Measurements from ENCODE around the gene KCNE3. TPM values are rescaled to one million over a fixed set of nuclear protein-coding genes. Genes with fewer than 3 reads are reported as not detected.

The KCNE3 gene
- total and polyA plus RNA-seq, 2 of the 13 experiments (the other 11 are each of a cell fraction or from before 2014, with no cell fraction given): 0.33 to 2.2 TPM

- CTCF ChIA-PET (ENCODE audit: low intra/inter-chr PET ratio, low total read pairs): no interaction called here
- no peak for ATAC-seq
- TF ChIP-seq ZNF772 (CRISPR knock-in tag; IDR thresholded peaks at IDR 0.05) (no peak), ZFP36L1 (CRISPR knock-in tag; IDR thresholded peaks at IDR 0.05) (no peak), ZBTB20 (CRISPR knock-in tag; IDR thresholded peaks at IDR 0.05; ENCODE audit: borderline replicate concordance, low read depth) (no peak), ZNF609 (CRISPR knock-in tag; IDR thresholded peaks at IDR 0.05; ENCODE audit: borderline replicate concordance) (no peak), ZFP41 (CRISPR knock-in tag; IDR thresholded peaks at IDR 0.05; ENCODE audit: borderline replicate concordance) (no peak), ZNF546 (CRISPR knock-in tag; conservative IDR thresholded peaks at IDR 0.05) (no peak), ZNF557 (CRISPR knock-in tag; IDR thresholded peaks at IDR 0.05) (no peak)
- TF ChIP-seq, protein P1, sequence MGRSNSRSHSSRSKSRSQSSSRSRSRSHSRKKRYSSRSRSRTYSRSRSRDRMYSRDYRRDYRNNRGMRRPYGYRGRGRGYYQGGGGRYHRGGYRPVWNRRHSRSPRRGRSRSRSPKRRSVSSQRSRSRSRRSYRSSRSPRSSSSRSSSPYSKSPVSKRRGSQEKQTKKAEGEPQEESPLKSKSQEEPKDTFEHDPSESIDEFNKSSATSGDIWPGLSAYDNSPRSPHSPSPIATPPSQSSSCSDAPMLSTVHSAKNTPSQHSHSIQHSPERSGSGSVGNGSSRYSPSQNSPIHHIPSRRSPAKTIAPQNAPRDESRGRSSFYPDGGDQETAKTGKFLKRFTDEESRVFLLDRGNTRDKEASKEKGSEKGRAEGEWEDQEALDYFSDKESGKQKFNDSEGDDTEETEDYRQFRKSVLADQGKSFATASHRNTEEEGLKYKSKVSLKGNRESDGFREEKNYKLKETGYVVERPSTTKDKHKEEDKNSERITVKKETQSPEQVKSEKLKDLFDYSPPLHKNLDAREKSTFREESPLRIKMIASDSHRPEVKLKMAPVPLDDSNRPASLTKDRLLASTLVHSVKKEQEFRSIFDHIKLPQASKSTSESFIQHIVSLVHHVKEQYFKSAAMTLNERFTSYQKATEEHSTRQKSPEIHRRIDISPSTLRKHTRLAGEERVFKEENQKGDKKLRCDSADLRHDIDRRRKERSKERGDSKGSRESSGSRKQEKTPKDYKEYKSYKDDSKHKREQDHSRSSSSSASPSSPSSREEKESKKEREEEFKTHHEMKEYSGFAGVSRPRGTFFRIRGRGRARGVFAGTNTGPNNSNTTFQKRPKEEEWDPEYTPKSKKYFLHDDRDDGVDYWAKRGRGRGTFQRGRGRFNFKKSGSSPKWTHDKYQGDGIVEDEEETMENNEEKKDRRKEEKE (IDR thresholded peaks at IDR 0.05): no peak
- TF ChIP-seq, protein P2, sequence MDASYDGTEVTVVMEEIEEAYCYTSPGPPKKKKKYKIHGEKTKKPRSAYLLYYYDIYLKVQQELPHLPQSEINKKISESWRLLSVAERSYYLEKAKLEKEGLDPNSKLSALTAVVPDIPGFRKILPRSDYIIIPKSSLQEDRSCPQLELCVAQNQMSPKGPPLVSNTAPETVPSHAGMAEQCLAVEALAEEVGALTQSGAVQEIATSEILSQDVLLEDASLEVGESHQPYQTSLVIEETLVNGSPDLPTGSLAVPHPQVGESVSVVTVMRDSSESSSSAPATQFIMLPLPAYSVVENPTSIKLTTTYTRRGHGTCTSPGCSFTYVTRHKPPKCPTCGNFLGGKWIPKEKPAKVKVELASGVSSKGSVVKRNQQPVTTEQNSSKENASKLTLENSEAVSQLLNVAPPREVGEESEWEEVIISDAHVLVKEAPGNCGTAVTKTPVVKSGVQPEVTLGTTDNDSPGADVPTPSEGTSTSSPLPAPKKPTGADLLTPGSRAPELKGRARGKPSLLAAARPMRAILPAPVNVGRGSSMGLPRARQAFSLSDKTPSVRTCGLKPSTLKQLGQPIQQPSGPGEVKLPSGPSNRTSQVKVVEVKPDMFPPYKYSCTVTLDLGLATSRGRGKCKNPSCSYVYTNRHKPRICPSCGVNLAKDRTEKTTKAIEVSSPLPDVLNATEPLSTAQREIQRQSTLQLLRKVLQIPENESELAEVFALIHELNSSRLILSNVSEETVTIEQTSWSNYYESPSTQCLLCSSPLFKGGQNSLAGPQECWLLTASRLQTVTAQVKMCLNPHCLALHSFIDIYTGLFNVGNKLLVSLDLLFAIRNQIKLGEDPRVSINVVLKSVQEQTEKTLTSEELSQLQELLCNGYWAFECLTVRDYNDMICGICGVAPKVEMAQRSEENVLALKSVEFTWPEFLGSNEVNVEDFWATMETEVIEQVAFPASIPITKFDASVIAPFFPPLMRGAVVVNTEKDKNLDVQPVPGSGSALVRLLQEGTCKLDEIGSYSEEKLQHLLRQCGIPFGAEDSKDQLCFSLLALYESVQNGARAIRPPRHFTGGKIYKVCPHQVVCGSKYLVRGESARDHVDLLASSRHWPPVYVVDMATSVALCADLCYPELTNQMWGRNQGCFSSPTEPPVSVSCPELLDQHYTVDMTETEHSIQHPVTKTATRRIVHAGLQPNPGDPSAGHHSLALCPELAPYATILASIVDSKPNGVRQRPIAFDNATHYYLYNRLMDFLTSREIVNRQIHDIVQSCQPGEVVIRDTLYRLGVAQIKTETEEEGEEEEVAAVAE (CRISPR knock-in tag; IDR thresholded peaks at IDR 0.05; ENCODE audit: borderline replicate concordance): no peak
These were observed 54.5 kb downstream of the KCNE3 start for GRCh38 chr11:74412733-74413359.

More at GRCh38 chr11:74412733-74413359, 54.5 kb downstream of the KCNE3 start:
- H3K4me2 ChIP-seq (ENCODE audit: low read depth, low read length): no peak overlapping the region
- H3K36me3 ChIP-seq (replicated peaks in 1 of 2; ENCODE audit: control insufficient read depth in 1 of 2, insufficient read depth in 2 of 2, low read length in 2 of 2): no peaks in the 10 kb centered on the region
- no peaks in the 10 kb centered on the region for H3K79me2 ChIP-seq (ENCODE audit: insufficient read depth, low read length)
- no peak for DNase-seq (ENCODE audit: low spot score)
- H2AFZ ChIP-seq (ENCODE audit: low read length): no peak overlapping the region
- H3K9me3 ChIP-seq (ENCODE audit: low read length): no peaks in the 10 kb centered on the region
- peaks cover 0 to 3% of the 10 kb centered on the region in 2 experiments; a peak in 2 of 5 replicates for H3K27me3 ChIP-seq (ENCODE audit: control insufficient read depth in 1 of 2, insufficient read depth in 2 of 2, low read length in 2 of 2)
- in situ Hi-C loops (cut with HindIII; ENCODE audit: extremely low pct_ligation_motif_present, low pct_unique_long_range_greater_than_20kb) (no loop called here), intact Hi-C loops (cut with micrococcal nuclease; ENCODE audit: unreplicated experiment) (no loop called here)
- H3K9ac ChIP-seq (ENCODE audit: insufficient read depth, low read depth, low read length): no peak overlapping the region
- POLR2A ChIA-PET: no interaction called here
- 41% methylated on average over 11 of the region's 11 CpGs for WGBS (ENCODE audit: low lambda C conversion rate)
- no peak overlapping the region for H3K27ac ChIP-seq (ENCODE audit: extremely low read length, insufficient read depth, low read length)
- no peaks in the 10 kb centered on the region for H4K20me1 ChIP-seq (ENCODE audit: insufficient read depth, low read length)
- no peak overlapping the region for H3K4me3 ChIP-seq (replicated peaks in 1 of 3; ENCODE audit: insufficient read depth in 1 of 3, low read depth in 2 of 3, low read length in 3 of 3)
- no peak for FAIRE-seq
- no peaks in the 10 kb centered on the region for H3K4me1 ChIP-seq (ENCODE audit: insufficient read depth, low read length)
- BruUV-seq (replicated peaks): no TSS peak

All from HepG2 (cell line).